ENCODE data around the gene KCNIP4. TPM values are rescaled to one million over a fixed set of nuclear protein-coding genes. Genes with fewer than 3 reads are reported as not detected.
A peak's percentile ranks its signal among the peaks of the same experiment; 100 is the strongest.

KCNIP4 gene
- total RNA-seq, 3 donors from 2014 or later, result 0.96 to 11.3 (median 2.4) TPM

DNA sequence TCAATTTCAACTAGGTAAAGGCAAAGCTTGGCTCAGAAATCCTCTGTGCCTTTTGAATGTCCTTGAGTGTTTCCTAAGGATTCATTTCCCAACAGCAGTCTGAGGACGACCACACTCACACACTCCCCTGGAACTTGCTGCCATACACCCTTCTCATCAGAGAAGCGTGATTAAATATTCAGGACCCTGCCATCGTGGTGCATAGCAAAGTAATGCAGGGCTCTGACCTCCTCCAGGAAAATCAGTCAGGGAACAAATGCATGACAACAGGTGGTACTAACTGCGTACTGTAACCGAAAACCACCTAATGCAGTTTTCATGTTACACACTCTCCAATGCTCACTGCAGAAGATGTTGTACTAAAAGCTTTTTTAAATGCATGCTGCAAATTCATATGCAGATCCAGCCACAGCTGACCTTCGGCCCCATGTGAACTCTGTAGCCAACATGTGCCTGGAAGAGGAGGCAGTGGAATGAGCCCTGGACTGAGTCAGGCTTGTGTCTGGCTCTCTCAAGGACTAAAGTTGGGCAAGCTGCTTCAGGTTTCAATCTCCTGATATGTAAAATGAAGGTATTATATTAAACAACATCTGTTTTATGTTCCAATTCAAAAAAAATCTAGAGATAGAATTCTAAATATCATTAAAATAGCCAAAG, 238.3 kb downstream of the KCNIP4 start:
- TF ChIP-seq, protein P1, sequence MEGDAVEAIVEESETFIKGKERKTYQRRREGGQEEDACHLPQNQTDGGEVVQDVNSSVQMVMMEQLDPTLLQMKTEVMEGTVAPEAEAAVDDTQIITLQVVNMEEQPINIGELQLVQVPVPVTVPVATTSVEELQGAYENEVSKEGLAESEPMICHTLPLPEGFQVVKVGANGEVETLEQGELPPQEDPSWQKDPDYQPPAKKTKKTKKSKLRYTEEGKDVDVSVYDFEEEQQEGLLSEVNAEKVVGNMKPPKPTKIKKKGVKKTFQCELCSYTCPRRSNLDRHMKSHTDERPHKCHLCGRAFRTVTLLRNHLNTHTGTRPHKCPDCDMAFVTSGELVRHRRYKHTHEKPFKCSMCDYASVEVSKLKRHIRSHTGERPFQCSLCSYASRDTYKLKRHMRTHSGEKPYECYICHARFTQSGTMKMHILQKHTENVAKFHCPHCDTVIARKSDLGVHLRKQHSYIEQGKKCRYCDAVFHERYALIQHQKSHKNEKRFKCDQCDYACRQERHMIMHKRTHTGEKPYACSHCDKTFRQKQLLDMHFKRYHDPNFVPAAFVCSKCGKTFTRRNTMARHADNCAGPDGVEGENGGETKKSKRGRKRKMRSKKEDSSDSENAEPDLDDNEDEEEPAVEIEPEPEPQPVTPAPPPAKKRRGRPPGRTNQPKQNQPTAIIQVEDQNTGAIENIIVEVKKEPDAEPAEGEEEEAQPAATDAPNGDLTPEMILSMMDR (IDR thresholded peaks at IDR 0.05), result no peak
- DNase-seq, result no peak
- no peak for ATAC-seq
- intact Hi-C loops (cut with DNase I, micrococcal nuclease), result no loop called here
- H3K4me1 ChIP-seq (ENCODE audit: low read depth), result no peaks in the 10 kb centered on the region
- H3K4me3 ChIP-seq, result no peak overlapping the region
- H3K36me3 ChIP-seq (ENCODE audit: low read depth), result no peaks in the 10 kb centered on the region
- no peaks in the 10 kb centered on the region for H3K9me3 ChIP-seq

- ATAC-seq, result no peak
- TF ChIP-seq, protein P1 (IDR thresholded peaks at IDR 0.05), result no peak
These were observed 238.8 kb downstream of the KCNIP4 start for GRCh38 chr4:21709761-21710160.

DNA sequence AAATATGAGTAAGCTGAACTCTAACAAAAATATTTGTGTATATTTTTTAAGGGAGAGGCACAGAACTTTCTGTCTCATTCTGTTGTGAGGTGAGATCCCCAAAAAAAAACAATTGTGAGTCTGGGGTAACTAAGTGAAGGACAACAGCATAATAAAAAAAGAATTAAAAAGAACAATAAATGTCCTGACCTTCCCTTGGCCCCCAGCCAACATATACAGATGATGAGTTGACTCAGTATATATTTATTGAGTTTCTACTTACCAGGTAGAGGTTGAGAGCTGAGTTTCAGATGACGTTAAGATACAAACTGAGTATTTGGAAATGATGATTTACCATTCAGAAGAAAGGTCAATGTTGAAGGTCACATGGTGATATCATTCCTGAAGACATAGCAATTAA, 239.5 kb downstream of the KCNIP4 start:
- no peak for DNase-seq
- no peaks in the 10 kb centered on the region for H3K9me3 ChIP-seq

More at GRCh38 chr4:21709761-21710160, 238.8 kb downstream of the KCNIP4 start:
- H3K36me3 ChIP-seq (ENCODE audit: low read depth), result no peaks in the 10 kb centered on the region
- no peaks in the 10 kb centered on the region for H3K4me1 ChIP-seq (ENCODE audit: low read depth)
- H3K9me3 ChIP-seq, result no peaks in the 10 kb centered on the region
- DNase-seq, result no peak
- H3K4me3 ChIP-seq, result no peak overlapping the region
- intact Hi-C loops (cut with DNase I, micrococcal nuclease), result no loop called here

DNA sequence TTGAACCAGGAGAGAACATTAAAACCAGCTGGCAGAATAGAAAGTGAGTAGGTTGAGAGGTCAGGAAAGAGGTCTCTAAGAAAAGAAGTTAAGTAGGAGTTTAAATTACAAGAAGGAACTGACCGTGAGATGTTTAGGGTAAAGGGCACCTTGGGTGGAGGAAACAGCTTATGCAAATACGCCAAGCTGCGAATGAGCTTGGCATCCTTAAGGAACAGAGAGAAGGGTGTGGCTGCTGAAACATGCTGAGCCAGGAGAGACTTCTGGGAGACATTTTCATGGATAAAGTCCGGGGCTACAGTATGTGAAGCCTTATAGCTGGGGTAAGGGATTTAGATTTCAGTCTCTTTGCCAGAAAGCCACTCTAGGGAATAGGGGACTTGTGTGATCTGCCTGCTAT, 249.1 kb downstream of the KCNIP4 start:
- ATAC-seq (peak; percentile 91), DNase-seq (peak in 1 of 3 donors; percentile 25)
- Histone ChIP-seq H3K9me3 (no peaks in the 10 kb centered on the region), H3K36me3 (ENCODE audit: low read depth) (no peaks in the 10 kb centered on the region), H3K4me1 (ENCODE audit: low read depth) (no peaks in the 10 kb centered on the region), H3K4me3 (no peak overlapping the region)
- intact Hi-C loops (cut with DNase I, micrococcal nuclease), result no loop called here
- TF ChIP-seq, protein P1 (IDR thresholded peaks at IDR 0.05), result no peak

More for the DNA sequence above, 239.5 kb downstream of the KCNIP4 start:
- Histone ChIP-seq H3K4me1 (ENCODE audit: low read depth) (no peaks in the 10 kb centered on the region), H3K36me3 (ENCODE audit: low read depth) (no peaks in the 10 kb centered on the region), H3K4me3 (no peak overlapping the region)
- TF ChIP-seq, protein P1 (IDR thresholded peaks at IDR 0.05), result no peak
- intact Hi-C loops (cut with DNase I, micrococcal nuclease), result no loop called here
- no peak for ATAC-seq

DNA sequence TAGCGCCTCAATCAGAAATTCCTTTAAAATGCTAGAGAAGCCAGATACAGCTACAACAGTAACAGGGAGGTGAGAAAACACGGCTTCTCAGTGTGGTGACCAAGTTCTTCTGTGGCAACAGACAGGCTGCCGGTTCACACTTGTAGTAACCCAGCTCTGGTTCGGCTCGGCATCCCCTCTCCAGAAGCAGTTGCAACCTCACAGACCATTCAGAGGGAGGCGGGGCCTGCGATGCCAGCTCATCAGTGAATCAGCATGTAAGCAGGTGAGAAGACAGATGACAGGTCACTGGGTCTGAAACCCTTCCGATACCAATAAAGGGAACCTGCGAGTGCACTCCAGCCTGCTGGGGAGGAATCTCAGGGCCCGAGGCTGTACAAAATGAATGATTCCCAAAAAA, 251.0 kb downstream of the KCNIP4 start:
- H3K4me3 ChIP-seq, result no peak overlapping the region
- peak in 1 of 3 donors; percentile 25 for DNase-seq
- ATAC-seq, result no peak

More for the DNA sequence above, 251.0 kb downstream of the KCNIP4 start:
- Histone ChIP-seq H3K36me3 (ENCODE audit: low read depth) (no peaks in the 10 kb centered on the region), H3K9me3 (no peaks in the 10 kb centered on the region), H3K4me1 (ENCODE audit: low read depth) (no peaks in the 10 kb centered on the region)
- intact Hi-C loops (cut with DNase I, micrococcal nuclease), result no loop called here
- TF ChIP-seq, protein P1 (IDR thresholded peaks at IDR 0.05), result no peak
